Liver (tissue), 3 donors: ENCODE data around the gene KCTD4.

Experiments
- FOXA1 ChIP-seq: IDR thresholded peaks from 2 replicates; pipeline ENCODE4 v1.6.1; 2016; ENCODE audit warnings: antibody characterized with exemption
- GABPA ChIP-seq, 2 donors: IDR thresholded peaks in 1 of 2; conservative IDR thresholded peaks in 1 of 2; 2 replicates each; pipeline ENCODE4 v1.6.1; 2016; ENCODE audit warnings: antibody characterized with exemption in 2 of 2, mild to moderate bottlenecking in 1 of 2, moderate library complexity in 1 of 2
- HNF4G ChIP-seq: IDR thresholded peaks from 2 replicates; pipeline ENCODE4 v1.6.1; 2016; ENCODE audit warnings: antibody characterized with exemption
- JUND ChIP-seq, 2 donors: IDR thresholded peaks; 2 replicates each; pipeline ENCODE4 v1.6.1; 2016; ENCODE audit warnings: antibody characterized with exemption in 2 of 2
- RAD21 ChIP-seq, 2 donors: IDR thresholded peaks; 2 replicates each; pipeline ENCODE4 v1.6.1; 2016; ENCODE audit warnings: antibody characterized with exemption in 2 of 2, mild to moderate bottlenecking in 2 of 2
- RXRA ChIP-seq, 2 donors: IDR thresholded peaks; 2 replicates each; pipeline ENCODE4 v1.6.1; 2017 to 2018; ENCODE audit warnings: antibody characterized with exemption in 2 of 2, mild to moderate bottlenecking in 1 of 2
- SP1 ChIP-seq: IDR thresholded peaks from 2 replicates; pipeline ENCODE4 v1.6.1; 2018; ENCODE audit warnings: antibody characterized with exemption, mild to moderate bottlenecking
- TAF1 ChIP-seq: conservative IDR thresholded peaks from 2 replicates; pipeline ENCODE4 v1.6.1; 2016; ENCODE audit warnings: antibody characterized with exemption, mild to moderate bottlenecking
- YY1 ChIP-seq: IDR thresholded peaks from 2 replicates; pipeline ENCODE4 v1.6.1; 2016; ENCODE audit warnings: antibody characterized with exemption, mild to moderate bottlenecking
- TF ChIP-seq, protein P1 (sequence below): IDR thresholded peaks from 2 replicates; pipeline ENCODE4 v1.6.1; 2016; ENCODE audit warnings: antibody characterized with exemption
- TF ChIP-seq, protein P2 (sequence below): fragments of 150-350 bp; IDR thresholded peaks from 2 replicates; pipeline ENCODE4 v1.5.1; 2017; ENCODE audit warnings: improper control_type of control experiment, low read depth, low read length; ENCODE audit not compliant: missing input control
- TF ChIP-seq, protein P3 (sequence below): IDR thresholded peaks from 2 replicates; pipeline ENCODE4 v1.6.1; 2016; ENCODE audit warnings: antibody characterized with exemption
- TF ChIP-seq, protein P4 (sequence below): IDR thresholded peaks from 2 replicates; pipeline ENCODE4 v1.6.1; 2016; ENCODE audit warnings: antibody characterized with exemption, mild to moderate bottlenecking
- donor health status: healthy.
- donor health status: healthy.

DNA sequence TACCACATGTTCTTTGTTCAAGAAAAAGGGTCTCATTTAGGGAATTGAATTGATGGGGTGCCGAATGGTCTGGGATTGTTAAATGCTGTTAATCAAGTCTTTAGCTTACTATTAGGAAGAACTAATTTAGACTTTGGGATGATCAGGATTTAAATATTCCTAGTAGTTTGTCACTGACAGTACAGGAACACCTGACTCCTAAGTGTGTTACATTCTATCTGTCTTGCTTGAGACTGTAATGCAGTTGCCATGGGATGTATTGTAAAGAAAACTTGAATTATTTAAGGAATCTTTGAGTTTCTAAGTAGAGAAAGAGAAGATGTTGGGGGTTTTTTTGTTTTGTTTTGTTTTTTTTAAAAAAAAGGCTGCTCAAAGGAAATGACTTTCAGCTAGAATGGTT, 17.8 kb upstream of the KCTD4 start:
- TF ChIP-seq, protein P1, sequence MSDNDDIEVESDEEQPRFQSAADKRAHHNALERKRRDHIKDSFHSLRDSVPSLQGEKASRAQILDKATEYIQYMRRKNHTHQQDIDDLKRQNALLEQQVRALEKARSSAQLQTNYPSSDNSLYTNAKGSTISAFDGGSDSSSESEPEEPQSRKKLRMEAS, result no peak
- TF ChIP-seq GABPA (IDR thresholded peaks at IDR 0.05 in 1 of 2, conservative IDR thresholded peaks at IDR 0.05 in 1 of 2) (no peak), YY1 (no peak), JUND (IDR thresholded peaks at IDR 0.05) (no peak), TAF1 (no peak), HNF4G (no peak), FOXA1 (no peak), RAD21 (IDR thresholded peaks at IDR 0.05) (no peak), SP1 (no peak), RXRA (IDR thresholded peaks at IDR 0.05) (no peak)
- TF ChIP-seq, protein P2, sequence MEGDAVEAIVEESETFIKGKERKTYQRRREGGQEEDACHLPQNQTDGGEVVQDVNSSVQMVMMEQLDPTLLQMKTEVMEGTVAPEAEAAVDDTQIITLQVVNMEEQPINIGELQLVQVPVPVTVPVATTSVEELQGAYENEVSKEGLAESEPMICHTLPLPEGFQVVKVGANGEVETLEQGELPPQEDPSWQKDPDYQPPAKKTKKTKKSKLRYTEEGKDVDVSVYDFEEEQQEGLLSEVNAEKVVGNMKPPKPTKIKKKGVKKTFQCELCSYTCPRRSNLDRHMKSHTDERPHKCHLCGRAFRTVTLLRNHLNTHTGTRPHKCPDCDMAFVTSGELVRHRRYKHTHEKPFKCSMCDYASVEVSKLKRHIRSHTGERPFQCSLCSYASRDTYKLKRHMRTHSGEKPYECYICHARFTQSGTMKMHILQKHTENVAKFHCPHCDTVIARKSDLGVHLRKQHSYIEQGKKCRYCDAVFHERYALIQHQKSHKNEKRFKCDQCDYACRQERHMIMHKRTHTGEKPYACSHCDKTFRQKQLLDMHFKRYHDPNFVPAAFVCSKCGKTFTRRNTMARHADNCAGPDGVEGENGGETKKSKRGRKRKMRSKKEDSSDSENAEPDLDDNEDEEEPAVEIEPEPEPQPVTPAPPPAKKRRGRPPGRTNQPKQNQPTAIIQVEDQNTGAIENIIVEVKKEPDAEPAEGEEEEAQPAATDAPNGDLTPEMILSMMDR, result no peak
- TF ChIP-seq, protein P3, sequence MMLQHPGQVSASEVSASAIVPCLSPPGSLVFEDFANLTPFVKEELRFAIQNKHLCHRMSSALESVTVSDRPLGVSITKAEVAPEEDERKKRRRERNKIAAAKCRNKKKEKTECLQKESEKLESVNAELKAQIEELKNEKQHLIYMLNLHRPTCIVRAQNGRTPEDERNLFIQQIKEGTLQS, result no peak
- TF ChIP-seq, protein P4, sequence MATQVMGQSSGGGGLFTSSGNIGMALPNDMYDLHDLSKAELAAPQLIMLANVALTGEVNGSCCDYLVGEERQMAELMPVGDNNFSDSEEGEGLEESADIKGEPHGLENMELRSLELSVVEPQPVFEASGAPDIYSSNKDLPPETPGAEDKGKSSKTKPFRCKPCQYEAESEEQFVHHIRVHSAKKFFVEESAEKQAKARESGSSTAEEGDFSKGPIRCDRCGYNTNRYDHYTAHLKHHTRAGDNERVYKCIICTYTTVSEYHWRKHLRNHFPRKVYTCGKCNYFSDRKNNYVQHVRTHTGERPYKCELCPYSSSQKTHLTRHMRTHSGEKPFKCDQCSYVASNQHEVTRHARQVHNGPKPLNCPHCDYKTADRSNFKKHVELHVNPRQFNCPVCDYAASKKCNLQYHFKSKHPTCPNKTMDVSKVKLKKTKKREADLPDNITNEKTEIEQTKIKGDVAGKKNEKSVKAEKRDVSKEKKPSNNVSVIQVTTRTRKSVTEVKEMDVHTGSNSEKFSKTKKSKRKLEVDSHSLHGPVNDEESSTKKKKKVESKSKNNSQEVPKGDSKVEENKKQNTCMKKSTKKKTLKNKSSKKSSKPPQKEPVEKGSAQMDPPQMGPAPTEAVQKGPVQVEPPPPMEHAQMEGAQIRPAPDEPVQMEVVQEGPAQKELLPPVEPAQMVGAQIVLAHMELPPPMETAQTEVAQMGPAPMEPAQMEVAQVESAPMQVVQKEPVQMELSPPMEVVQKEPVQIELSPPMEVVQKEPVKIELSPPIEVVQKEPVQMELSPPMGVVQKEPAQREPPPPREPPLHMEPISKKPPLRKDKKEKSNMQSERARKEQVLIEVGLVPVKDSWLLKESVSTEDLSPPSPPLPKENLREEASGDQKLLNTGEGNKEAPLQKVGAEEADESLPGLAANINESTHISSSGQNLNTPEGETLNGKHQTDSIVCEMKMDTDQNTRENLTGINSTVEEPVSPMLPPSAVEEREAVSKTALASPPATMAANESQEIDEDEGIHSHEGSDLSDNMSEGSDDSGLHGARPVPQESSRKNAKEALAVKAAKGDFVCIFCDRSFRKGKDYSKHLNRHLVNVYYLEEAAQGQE, result no peak
